ENCODE measurements around the gene UBXN6.

The UBXN6 gene

GRCh38 chr19:4437103-4437502 is 20.5 kb downstream of the UBXN6 start:
- no peak for DNase-seq

- no peak for DNase-seq
Measured at GRCh38 chr19:4436231-4436630, 21.4 kb downstream of the UBXN6 start.

- no peak for DNase-seq
Measured at GRCh38 chr19:4434391-4434790, 23.2 kb downstream of the UBXN6 start.

- no peak for DNase-seq
Measured at GRCh38 chr19:4432918-4433506, 24.6 kb downstream of the UBXN6 start.

DNA sequence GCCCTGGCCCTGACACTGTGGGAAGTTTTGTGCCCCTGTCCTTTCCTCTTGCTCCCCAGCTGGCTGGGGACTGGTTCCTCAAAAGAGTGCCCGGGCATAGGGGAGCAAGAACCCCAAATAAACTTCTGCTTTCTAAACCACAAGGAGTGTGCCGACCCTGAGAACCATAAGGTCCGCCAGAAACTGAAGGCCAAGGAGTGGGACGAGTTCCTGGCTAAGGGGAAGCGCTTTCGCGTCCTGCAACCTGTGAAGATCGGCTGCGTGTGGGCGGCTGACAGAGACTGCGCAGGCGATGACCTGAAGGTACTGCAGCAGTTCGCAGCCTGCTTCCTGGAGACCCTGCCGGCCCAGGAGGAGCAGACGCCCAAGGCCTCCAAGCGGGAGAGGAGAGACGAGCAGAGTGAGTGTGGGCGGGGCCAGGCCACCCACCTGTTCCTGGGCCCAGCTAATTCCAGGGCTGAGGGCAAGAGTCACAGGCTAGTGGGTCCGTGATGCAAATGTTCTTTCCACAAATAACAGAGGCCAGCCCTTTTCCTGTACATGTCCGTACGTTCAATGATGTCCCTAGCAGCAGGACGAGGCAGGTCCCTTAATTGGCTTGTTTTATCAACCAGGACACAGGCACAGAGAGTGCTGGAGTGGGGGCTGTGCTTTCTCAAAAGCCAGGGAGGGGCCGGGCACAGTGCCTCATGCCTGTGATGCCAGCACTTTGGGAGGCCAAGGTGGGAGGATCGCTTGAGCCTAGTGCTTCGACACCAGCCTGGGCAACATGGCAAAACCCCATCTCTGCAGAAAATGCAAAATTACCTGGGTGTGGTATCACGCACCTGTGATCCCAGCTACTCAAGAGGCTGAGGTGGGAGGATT is 25.6 kb downstream of the UBXN6 start:
- DNase-seq = no peak

DNA sequence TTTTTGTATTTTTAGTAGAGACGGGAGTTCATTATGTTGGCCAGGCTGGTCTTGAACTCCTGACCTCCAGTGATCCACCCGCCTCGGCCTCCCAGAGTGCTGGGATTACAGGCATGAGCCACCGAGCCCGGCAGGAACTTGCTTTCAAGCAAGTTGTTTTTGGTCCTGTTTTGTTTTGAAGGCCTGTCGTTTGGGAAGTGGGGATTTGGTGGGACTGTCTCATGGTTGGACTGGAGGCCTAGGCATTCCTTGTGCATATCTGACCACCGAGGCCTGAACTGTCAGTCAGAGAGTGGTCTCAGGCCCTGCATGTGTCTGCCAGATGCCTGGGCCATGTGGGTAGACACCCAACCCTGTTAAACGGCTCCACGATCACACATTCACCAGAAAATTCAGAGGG is 26.3 kb downstream of the UBXN6 start:
- no peak for DNase-seq

- no peak for DNase-seq
Measured at GRCh38 chr19:4430760-4431159, 26.8 kb downstream of the UBXN6 start.

- DNase-seq = no peak
Measured at GRCh38 chr19:4429771-4430171, 27.8 kb downstream of the UBXN6 start.

- no peak for DNase-seq
Measured at GRCh38 chr19:4429256-4429655, 28.3 kb downstream of the UBXN6 start.

GRCh38 chr19:4428326-4428975 is 29.1 kb downstream of the UBXN6 start:
- no peak for DNase-seq

GRCh38 chr19:4425537-4425936 is 32.1 kb downstream of the UBXN6 start:
- DNase-seq = no peak

DNA sequence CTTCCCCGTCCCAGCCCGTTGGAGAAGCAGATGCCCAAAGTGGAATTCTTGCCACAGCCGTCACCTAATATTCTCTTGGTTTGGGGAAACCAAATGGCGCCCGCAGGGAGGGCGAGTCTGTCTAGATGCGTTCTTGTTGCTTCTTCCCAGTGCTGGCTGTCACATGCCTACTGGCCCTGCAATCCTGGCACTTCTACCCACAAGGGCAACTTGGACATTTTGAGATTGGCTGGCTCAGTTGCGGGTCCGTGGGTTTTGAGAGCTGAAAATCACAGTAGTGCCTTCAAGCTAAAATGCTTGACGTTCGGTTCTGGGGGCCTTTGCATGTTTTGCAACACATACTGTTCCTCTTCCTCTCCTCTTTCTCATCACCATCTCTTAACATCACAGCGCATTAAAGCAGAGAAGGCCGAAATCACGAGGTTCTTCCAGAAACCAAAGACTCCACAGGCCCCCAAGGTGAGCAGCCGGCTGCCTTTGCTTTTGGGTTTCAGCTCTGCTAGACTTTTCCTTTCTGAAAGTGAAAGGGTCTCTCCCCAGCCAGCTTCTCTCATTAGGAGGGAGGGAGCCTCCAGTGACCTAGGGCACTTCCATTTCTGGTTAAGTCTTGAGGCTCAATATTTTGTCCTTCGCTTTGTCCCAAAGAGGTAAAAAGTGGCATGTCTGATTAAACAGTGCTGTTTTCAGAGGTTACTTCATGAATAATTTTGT is 34.0 kb downstream of the UBXN6 start:
- DNase-seq = no peak

GRCh38 chr19:4416268-4416667 is 41.3 kb downstream of the UBXN6 start:
- DNase-seq = no peak

DNA sequence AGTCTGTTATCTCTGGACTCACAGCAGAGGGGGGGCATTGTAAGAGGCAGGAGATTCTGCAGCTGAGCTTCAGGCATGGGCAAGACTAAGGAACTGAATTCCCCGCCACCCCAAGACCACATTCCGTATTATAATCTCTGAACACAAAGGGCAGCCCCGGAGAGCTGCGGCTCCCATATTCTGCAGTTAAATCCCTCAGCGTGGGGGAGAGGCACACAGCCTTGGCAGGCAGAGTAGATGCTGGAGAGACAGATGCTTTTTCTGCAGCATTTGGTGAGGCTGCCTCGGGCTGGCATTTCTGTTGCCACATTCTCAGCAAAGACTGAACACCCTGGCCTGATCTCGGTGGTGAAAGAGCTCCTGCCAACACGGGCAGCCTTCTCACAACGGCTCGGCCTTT is 42.2 kb downstream of the UBXN6 start:
- no peak for DNase-seq

GRCh38 chr19:4414800-4415321 is 42.7 kb downstream of the UBXN6 start:
- peak; percentile 89 for DNase-seq

GRCh38 chr19:4414144-4414799 is 43.3 kb downstream of the UBXN6 start:
- no peak for DNase-seq

DNA sequence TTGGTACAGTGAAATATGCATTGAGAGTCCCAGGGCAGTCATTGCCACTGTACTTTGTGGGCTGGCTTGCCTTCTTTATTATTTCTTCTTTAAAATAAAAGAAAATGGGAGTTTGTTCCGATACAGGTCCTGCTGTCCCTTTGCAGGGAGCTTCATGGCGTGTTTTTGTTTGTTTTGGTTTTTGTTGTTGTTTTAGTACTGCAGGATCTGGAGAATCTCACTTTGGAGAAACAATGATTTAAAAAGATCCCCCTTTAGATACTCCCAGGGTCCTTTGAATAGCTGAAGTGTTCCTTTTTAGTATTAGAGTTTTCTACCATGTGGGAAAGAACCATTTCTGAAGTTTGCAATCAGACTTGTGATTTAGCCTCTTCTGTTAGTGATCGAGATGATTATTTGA is 44.0 kb downstream of the UBXN6 start:
- DNase-seq = no peak

DNA sequence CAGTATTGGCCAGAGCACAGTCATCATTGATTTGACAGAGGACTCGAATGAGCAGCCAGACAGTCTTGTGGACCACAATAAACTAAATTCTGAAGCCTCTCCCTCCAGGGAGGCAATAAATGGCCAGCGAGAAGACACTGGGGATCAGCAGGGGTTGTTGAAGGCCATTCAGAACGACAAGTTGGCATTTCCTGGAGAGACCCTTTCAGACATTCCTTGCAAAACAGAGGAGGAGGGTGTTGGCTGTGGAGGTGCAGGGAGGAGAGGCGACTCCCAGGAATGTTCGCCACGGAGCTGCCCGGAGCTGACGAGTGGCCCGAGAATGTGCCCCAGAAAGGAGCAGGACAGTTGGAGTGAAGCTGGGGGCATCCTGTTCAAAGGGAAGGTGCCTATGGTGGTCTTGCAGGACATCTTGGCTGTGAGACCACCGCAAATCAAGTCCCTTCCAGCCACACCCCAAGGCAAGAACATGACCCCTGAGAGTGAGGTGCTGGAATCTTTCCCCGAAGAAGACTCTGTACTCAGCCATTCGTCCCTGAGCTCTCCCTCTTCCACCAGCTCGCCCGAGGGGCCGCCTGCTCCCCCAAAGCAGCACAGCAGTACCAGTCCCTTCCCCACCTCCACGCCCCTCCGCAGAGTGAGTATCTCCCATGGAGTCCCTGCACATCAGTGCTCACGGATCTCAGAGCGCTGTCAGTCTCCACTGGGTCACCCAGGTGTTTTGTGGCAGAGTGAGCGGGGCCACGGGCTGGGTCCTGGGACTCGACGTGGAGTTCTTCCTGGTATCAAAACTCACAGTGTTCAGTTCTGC is 48.3 kb downstream of the UBXN6 start:
- no peak for DNase-seq

DNA sequence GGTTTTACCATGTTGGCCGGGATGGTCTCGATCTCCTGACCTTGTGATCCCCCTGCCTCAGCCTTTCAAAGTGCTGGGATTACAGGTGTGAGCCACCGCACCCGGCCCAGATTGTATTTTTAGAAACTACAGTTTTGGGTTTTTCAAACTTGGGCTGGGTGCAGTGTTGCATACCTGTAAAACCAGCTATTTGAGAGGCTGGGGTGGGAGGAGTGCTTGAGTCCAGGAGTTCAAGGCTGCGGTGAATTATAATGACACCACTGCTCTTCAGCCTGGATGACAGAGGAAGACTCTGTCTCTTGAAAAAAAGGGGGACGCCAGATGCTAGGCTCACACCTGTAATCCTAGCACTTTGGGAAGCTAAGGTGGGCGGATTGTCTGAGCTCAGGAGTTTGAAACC is 51.0 kb downstream of the UBXN6 start:
- DNase-seq = no peak

GRCh38 chr19:4405977-4406376 is 51.6 kb downstream of the UBXN6 start:
- no peak for DNase-seq

- DNase-seq = peak; percentile 31
Measured at GRCh38 chr19:4403005-4403761, 54.4 kb downstream of the UBXN6 start.

Measured in NCI-H82 (cell line).